HFF-Myc (cell line): Measurements from ENCODE around the gene JRKL.

Experiments used
- DNase-seq: peaks from one replicate; pipeline ENCODE4 v3.0.0-alpha.2; 2011; ENCODE audit warnings: low read depth; ENCODE audit errors: extremely low read depth
- H3K4me3 ChIP-seq: replicated peaks from 2 replicates; pipeline ENCODE4 v1.5.1; 2011; ENCODE audit warnings: low read depth, mild to moderate bottlenecking, control low read depth, low read length
- CTCF ChIP-seq: IDR thresholded peaks from 2 replicates; pipeline ENCODE4 v1.5.1; 2012; ENCODE audit warnings: mild to moderate bottlenecking, low read depth, low read length, control low read depth; ENCODE audit errors: missing control alignments

The JRKL gene

GRCh38 chr11:96373826-96374225 is 16.0 kb upstream of the JRKL start:
- TF ChIP-seq CTCF: no peak
- no peak overlapping the region for H3K4me3 ChIP-seq
- no peak for DNase-seq

DNA sequence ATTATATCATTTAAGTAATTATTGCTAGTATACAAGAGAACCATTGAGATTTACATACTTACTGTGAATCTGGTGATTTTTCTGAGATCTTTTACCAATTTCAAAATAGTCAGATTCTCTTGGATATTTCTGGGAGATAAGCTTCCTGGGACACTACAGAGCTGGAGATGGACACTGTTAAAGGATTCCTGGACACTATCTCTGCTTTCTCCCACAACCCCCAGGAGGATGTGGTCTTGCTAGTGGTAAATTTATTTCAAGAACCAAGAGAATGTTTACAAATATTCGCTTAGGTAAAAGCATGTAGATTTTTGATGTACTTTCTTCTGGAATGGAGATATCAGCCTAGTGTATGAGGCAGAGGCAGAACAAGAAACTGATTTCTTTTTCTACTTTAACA is 13.0 kb upstream of the JRKL start:
- DNase-seq: no peak
- H3K4me3 ChIP-seq: no peak overlapping the region
- no peak for TF ChIP-seq CTCF

DNA sequence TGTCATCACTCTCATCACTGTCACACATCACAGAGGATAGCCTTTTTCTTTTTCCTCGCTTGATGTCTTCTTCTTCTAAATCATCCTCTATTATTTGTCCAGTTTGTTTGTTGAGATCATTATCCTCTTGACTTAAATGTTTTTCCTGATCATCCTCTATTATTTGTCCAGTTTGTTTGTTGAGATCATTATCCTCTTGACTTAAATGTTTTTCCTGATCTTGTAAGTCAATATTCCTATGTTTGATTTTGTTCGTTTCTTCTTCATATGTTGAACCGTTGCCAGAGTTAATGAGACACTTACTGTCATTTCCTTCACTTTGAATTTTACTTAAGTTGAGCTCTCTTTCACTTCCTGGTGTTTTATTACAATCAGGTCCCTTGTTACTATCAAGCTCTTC is 5.7 kb upstream of the JRKL start:
- TF ChIP-seq CTCF: no peak
- DNase-seq: no peak
- H3K4me3 ChIP-seq: no peak overlapping the region

- TF ChIP-seq CTCF: no peak
- no peak overlapping the region for H3K4me3 ChIP-seq
- no peak for DNase-seq
Measured at GRCh38 chr11:96385187-96385586, 4.6 kb upstream of the JRKL start.

- no peak for DNase-seq
- TF ChIP-seq CTCF: no peak
- H3K4me3 ChIP-seq: peak overlapping the region; percentile 72
Measured at GRCh38 chr11:96388891-96389719, 708 bp upstream of the JRKL start.

GRCh38 chr11:96390488-96390792 is 627 bp downstream of the JRKL start:
- DNase-seq: no peak
- H3K4me3 ChIP-seq: peak overlapping the region; percentile 72
- TF ChIP-seq CTCF: no peak
